Karpas-422 (cell line): ENCODE results near the gene OR5B17. TPM values are rescaled to one million over a fixed set of nuclear protein-coding genes. Genes with fewer than 3 reads are reported as not detected.

Experiments
- DNase-seq: peaks from one replicate; pipeline ENCODE4 v3.0.0-alpha.2; 2015
- H2AFZ ChIP-seq: fragments of 200-600 bp; sonication (generic); 2 replicates; pipeline ENCODE4 v1.6.1; 2014; ENCODE audit warnings: antibody characterized with exemption, low read length, mixed read lengths
- H3K27ac ChIP-seq: fragments of 200-600 bp; sonication (generic); 2 replicates; pipeline ENCODE4 v1.5.1; 2014; ENCODE audit warnings: mild to moderate bottlenecking, low read length, moderate library complexity
- H3K27me3 ChIP-seq: fragments of 200-600 bp; sonication (generic); 2 replicates; pipeline ENCODE4 v1.6.1; 2014; ENCODE audit warnings: low read length, mixed read lengths
- H3K36me3 ChIP-seq: fragments of 200-600 bp; sonication (generic); 2 replicates; pipeline ENCODE4 v1.6.1; 2014; ENCODE audit warnings: low read length, mixed read lengths; ENCODE audit not compliant: insufficient read depth
- H3K4me1 ChIP-seq: fragments of 200-600 bp; sonication (generic); 2 replicates; pipeline ENCODE4 v1.6.1; 2014; ENCODE audit warnings: mild to moderate bottlenecking, low read length, mixed read lengths
- H3K4me2 ChIP-seq: fragments of 200-600 bp; sonication (generic); 2 replicates; pipeline ENCODE4 v1.6.1; 2014; ENCODE audit warnings: low read length, low read depth, mild to moderate bottlenecking; ENCODE audit not compliant: poor library complexity, severe bottlenecking
- H3K4me3 ChIP-seq: fragments of 200-600 bp; sonication (generic); 2 replicates; pipeline ENCODE4 v1.5.1; 2014; ENCODE audit warnings: mild to moderate bottlenecking, antibody characterized with exemption, low read length, mixed read lengths
- H3K79me2 ChIP-seq: fragments of 200-600 bp; sonication (generic); 2 replicates; pipeline ENCODE4 v1.6.1; 2014; ENCODE audit warnings: mild to moderate bottlenecking, low read length, mixed read lengths
- H3K9ac ChIP-seq: fragments of 200-600 bp; sonication (generic); 2 replicates; pipeline ENCODE4 v1.6.0; 2014; ENCODE audit warnings: low read length
- H3K9me2 ChIP-seq: fragments of 200-600 bp; sonication (generic), shearing (Covaris generic); replicated peaks from 2 replicates; pipeline ENCODE4 v1.6.0; 2014; ENCODE audit warnings: mild to moderate bottlenecking, low read length, moderate library complexity; ENCODE audit not compliant: insufficient read depth
- H3K9me3 ChIP-seq: fragments of 300-700, 200-600 bp; sonication (generic); 2 replicates; pipeline ENCODE4 v1.6.1; 2014; ENCODE audit warnings: low read length, mixed read lengths
- H4K20me1 ChIP-seq: fragments of 200-600 bp; sonication (generic); 2 replicates; pipeline ENCODE4 v1.6.1; 2014; ENCODE audit warnings: mild to moderate bottlenecking, antibody characterized with exemption, low read length, low read depth; ENCODE audit not compliant: insufficient read depth
- total RNA-seq: library from RNA; depleted of rRNA; stranded (reverse); fragments of >200 nt; shearing (Covaris generic); gene quantifications from 2 replicates; pipeline ENCODE4 v1.2.3, GENCODE V29; 2014; ENCODE audit warnings: low replicate concordance; rRNA removed

The OR5B17 gene
- total RNA-seq, 1 experiment from 2014 or later, result not detected

DNA sequence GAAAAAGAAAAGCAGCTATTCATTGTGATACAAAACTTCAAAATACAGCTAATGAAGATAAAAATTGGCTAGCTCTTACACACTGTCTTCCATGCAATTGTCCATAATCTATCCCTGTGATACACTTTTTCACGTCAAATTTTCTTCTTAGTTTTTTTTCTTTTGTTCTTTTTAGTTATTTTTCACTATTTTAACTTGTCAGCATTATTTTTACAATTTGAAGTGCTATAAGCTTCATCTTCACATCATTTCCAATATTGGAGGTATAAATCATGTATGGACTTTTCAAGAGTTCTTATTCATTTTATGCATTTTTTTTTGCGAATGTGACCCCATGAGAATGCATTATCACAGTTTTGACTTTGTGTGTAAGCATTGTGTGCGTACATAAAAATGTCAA, 4.1 kb downstream of the OR5B17 start:
- no peaks in the 10 kb centered on the region for H3K79me2 ChIP-seq
- H3K9ac ChIP-seq, result no peak overlapping the region
- no peak overlapping the region for H3K4me2 ChIP-seq
- H3K9me2 ChIP-seq, result no peaks in the 10 kb centered on the region
- H2AFZ ChIP-seq, result no peak overlapping the region
- no peaks in the 10 kb centered on the region for H4K20me1 ChIP-seq
- H3K9me3 ChIP-seq, result no peaks in the 10 kb centered on the region
- no peaks in the 10 kb centered on the region for H3K27me3 ChIP-seq
- H3K27ac ChIP-seq, result no peak overlapping the region
- no peak overlapping the region for H3K4me3 ChIP-seq
- DNase-seq, result no peak
- no peaks in the 10 kb centered on the region for H3K4me1 ChIP-seq
- H3K36me3 ChIP-seq, result no peaks in the 10 kb centered on the region

DNA sequence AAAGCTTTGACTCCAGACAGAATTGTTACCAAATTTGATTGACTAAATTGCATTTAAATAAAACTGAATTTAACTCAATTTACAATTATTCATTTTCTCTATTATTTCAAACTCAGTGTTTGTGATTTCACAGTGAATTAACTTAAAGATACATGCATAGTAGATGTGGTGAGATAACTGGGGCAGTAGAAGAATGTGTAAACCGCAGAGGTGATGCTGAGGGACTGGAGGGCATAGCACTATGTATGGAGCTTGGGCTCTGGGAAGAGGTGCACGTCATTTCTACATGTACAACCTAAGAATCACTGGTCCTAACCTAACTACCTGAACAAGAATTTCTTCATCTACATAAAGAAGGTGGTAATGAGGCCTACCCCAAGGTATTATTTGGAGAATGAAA, 13.7 kb downstream of the OR5B17 start:
- Histone ChIP-seq H3K4me1 (no peaks in the 10 kb centered on the region), H3K4me3 (no peak overlapping the region), H3K4me2 (no peak overlapping the region), H2AFZ (no peak overlapping the region), H3K79me2 (no peaks in the 10 kb centered on the region), H3K9me3 (no peaks in the 10 kb centered on the region), H3K27me3 (no peaks in the 10 kb centered on the region), H4K20me1 (no peaks in the 10 kb centered on the region), H3K36me3 (no peaks in the 10 kb centered on the region), H3K9ac (no peak overlapping the region), H3K27ac (no peak overlapping the region), H3K9me2 (no peaks in the 10 kb centered on the region)
- DNase-seq, result no peak

DNA sequence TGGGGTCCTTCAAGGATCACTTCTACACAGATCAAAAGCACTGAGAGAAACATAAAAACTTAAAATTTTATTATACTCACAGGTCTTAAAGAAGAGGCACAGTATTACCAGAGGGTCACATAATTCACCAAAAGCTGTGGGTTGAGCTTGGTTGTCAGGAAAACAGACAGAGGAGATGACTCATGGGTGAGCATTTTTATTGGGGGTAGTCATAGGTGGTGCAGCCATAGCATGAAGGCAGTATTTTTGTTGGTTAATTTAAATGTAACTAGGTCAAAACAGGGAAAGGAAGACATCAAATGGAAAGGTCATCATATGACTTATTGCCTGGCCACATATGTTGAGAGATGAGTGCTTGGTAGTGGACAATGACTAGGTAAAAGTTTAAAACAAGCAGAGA, 24.2 kb downstream of the OR5B17 start:
- H3K27me3 ChIP-seq, result 0 out of 2 replicates have a peak, but pooled peaks cover 2% of the 10 kb centered on the region
- no peak overlapping the region for H3K4me2 ChIP-seq
- no peak overlapping the region for H3K4me3 ChIP-seq
- no peak overlapping the region for H3K9ac ChIP-seq
- H3K36me3 ChIP-seq, result no peaks in the 10 kb centered on the region
- DNase-seq, result no peak
- H3K9me2 ChIP-seq, result no peaks in the 10 kb centered on the region
- no peak overlapping the region for H3K27ac ChIP-seq
- H4K20me1 ChIP-seq, result no peaks in the 10 kb centered on the region
- H3K9me3 ChIP-seq, result no peaks in the 10 kb centered on the region
- H3K4me1 ChIP-seq, result no peaks in the 10 kb centered on the region
- H3K79me2 ChIP-seq, result no peaks in the 10 kb centered on the region
- no peak overlapping the region for H2AFZ ChIP-seq

DNA sequence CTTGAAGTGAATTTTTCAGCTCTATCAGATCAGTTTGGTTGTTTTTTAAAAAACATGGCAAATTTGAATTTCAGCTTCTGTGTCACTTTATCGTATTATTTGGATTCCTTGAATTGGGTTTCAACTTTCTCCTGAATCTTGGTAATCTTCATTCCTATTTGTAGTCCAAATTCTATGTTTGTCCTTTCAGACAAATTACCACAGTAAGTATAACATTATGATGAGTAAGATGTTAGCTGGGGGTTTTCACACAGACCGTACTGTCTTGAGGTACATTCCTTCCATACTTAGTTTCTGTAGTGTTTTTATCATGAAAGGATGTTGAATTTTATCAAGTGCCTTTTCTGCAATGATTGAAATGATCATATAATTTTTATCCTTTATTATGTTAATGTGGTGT, 28.0 kb downstream of the OR5B17 start:
- DNase-seq, result no peak
- H3K79me2 ChIP-seq, result no peaks in the 10 kb centered on the region
- H3K4me3 ChIP-seq, result no peak overlapping the region
- no peak overlapping the region for H3K9ac ChIP-seq
- no peaks in the 10 kb centered on the region for H3K9me2 ChIP-seq
- H3K4me1 ChIP-seq, result no peaks in the 10 kb centered on the region
- H3K27me3 ChIP-seq, result 0 out of 2 replicates have a peak, but pooled peaks cover 2% of the 10 kb centered on the region
- H3K36me3 ChIP-seq, result no peaks in the 10 kb centered on the region
- no peak overlapping the region for H2AFZ ChIP-seq
- no peaks in the 10 kb centered on the region for H3K9me3 ChIP-seq
- no peak overlapping the region for H3K4me2 ChIP-seq
- no peaks in the 10 kb centered on the region for H4K20me1 ChIP-seq
- H3K27ac ChIP-seq, result no peak overlapping the region

DNA sequence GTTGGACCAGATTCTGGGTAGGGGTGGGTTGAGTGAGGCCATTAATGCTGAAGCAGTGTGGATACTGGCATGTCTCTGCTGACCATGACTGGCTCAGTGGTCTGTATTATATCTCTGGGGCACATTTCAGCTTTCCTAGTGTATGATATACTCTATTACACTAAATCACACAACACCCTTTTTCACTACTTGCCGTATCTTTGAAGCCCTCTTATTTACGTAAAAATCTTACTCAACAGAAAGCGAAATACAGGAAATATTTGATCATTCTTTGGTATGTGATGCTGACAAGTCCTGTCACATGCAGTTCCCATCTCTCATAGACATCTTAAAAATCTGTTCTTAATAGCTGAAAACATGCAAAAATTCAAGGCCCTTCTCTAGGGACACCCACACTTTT, 40.3 kb downstream of the OR5B17 start:
- no peak for DNase-seq
- no peak overlapping the region for H3K4me2 ChIP-seq
- H3K9ac ChIP-seq, result no peak overlapping the region
- H3K4me1 ChIP-seq, result no peaks in the 10 kb centered on the region
- H3K27me3 ChIP-seq, result no peaks in the 10 kb centered on the region
- no peaks in the 10 kb centered on the region for H3K9me2 ChIP-seq
- no peaks in the 10 kb centered on the region for H4K20me1 ChIP-seq
- H3K79me2 ChIP-seq, result no peaks in the 10 kb centered on the region
- no peak overlapping the region for H3K4me3 ChIP-seq
- H3K9me3 ChIP-seq, result no peaks in the 10 kb centered on the region
- H3K36me3 ChIP-seq, result no peaks in the 10 kb centered on the region
- no peak overlapping the region for H3K27ac ChIP-seq
- no peak overlapping the region for H2AFZ ChIP-seq

- Histone ChIP-seq H3K27me3 (0 out of 2 replicates have a peak, but pooled peaks cover 4% of the 10 kb centered on the region), H3K4me2 (no peak overlapping the region), H4K20me1 (no peaks in the 10 kb centered on the region), H3K79me2 (no peaks in the 10 kb centered on the region), H3K4me3 (no peak overlapping the region), H3K9me3 (no peaks in the 10 kb centered on the region), H3K36me3 (no peaks in the 10 kb centered on the region), H2AFZ (no peak overlapping the region), H3K27ac (no peak overlapping the region), H3K9ac (no peak overlapping the region), H3K4me1 (no peaks in the 10 kb centered on the region), H3K9me2 (no peaks in the 10 kb centered on the region)
- no peak for DNase-seq
These were observed 42.7 kb downstream of the OR5B17 start for GRCh38 chr11:58316142-58316541.

Other genes starting within 250 kb of the OR5B17 start
- gene OR9I1, start 233.5 kb downstream of the OR5B17 start, total RNA-seq, result not detected in 2 replicates
- gene OR9Q2, start 170.0 kb downstream of the OR5B17 start, total RNA-seq, result not detected in 2 replicates
- not detected in 2 replicates for gene OR1S2, start 154.9 kb downstream of the OR5B17 start, total RNA-seq
- not detected in 2 replicates for gene OR1S1, start 146.3 kb downstream of the OR5B17 start, total RNA-seq
- gene OR10Q1, start 130.2 kb downstream of the OR5B17 start, total RNA-seq, result not detected in 2 replicates
- not detected in 2 replicates for gene OR10W1, start 90.8 kb downstream of the OR5B17 start, total RNA-seq
- not detected in 2 replicates for gene OR5B3, start 47.8 kb upstream of the OR5B17 start, total RNA-seq
- gene OR5B2, start 69.1 kb upstream of the OR5B17 start, total RNA-seq, result not detected in 2 replicates
- gene OR5B12, start 83.2 kb upstream of the OR5B17 start, total RNA-seq, result 0.26 TPM in 1 of 2 replicates, not detected in the other
- gene OR5B21, start 149.0 kb upstream of the OR5B17 start, total RNA-seq, result 1.9 and 9.3 TPM in 2 replicates
- gene LPXN, start 216.8 kb upstream of the OR5B17 start, total RNA-seq, result 127 and 179 TPM in 2 replicates
- 30.7 and 49.4 TPM in 2 replicates for gene ZFP91, start 220.0 kb upstream of the OR5B17 start, total RNA-seq